Measurements from ENCODE around the gene XPO5.

The XPO5 gene

DNA sequence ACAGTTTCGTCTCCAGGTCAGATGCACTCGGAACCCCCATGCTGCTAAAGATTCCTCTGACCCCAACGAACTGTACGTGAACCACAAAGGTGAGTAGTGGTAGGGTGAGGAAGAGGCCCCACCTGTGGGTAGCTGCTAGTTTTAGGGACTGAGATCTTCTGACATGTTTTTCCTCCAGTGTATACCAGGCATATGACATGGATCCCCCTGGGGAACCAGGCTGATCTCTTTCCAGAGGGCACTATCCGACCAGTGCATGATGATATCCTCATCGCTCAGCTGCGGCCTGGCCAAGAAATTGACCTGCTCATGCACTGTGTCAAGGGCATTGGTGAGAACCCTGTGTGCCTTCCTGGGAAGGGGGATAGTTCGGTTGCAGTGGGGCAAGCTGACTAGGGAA, 55.7 kb downstream of the XPO5 start:
- Histone ChIP-seq H4K12ac (ENCODE audit: low read depth, low read length) (no peak overlapping the region), H3K27me3 (ENCODE audit: insufficient read depth, low read length) (no peaks in the 10 kb centered on the region), H3K4me2 (ENCODE audit: low read length) (no peak overlapping the region), H3K9ac (ENCODE audit: low read length) (no peak overlapping the region), H2BK120ac (ENCODE audit: insufficient read depth, low read length, poor library complexity) (no peak overlapping the region), H2BK5ac (ENCODE audit: low read depth, low read length, poor library complexity) (no peak overlapping the region), H3K14ac (ENCODE audit: low read length) (no peak overlapping the region), H3K4me1 (ENCODE audit: control insufficient read depth in 1 of 2, insufficient read depth in 2 of 2, low read length in 2 of 2) (peaks cover 13 to 18% of the 10 kb centered on the region in 2 experiments), H2AFZ (ENCODE audit: insufficient read depth, low read length, poor library complexity) (no peak overlapping the region), H3K79me2 (ENCODE audit: control insufficient read depth, insufficient read depth, low read length, poor library complexity) (peaks cover 14% of the 10 kb centered on the region), H3K18ac (ENCODE audit: low read length) (no peak overlapping the region), H3K4me3 (ENCODE audit: low read depth, low read length) (no peak overlapping the region), H3K36me3 (ENCODE audit: control insufficient read depth in 1 of 2, insufficient read depth in 2 of 2, low read length in 2 of 2) (peaks cover 50 to 61% of the 10 kb centered on the region in 2 experiments), H2BK12ac (ENCODE audit: low read length) (no peak overlapping the region), H3K9me3 (ENCODE audit: insufficient read depth, low read depth, low read length) (no peaks in the 10 kb centered on the region), H3K79me1 (ENCODE audit: low read length) (peaks cover 9% of the 10 kb centered on the region), H4K91ac (ENCODE audit: low read depth, low read length) (no peak overlapping the region), H2AK5ac (ENCODE audit: low read length) (no peak overlapping the region), H4K8ac (ENCODE audit: low read depth, low read length) (no peak overlapping the region), H3K23ac (ENCODE audit: low read length) (no peak overlapping the region), H3K27ac (ENCODE audit: low read depth, low read length) (no peak overlapping the region), H3K4ac (ENCODE audit: low read depth, low read length) (no peak overlapping the region)
- no peak for DNase-seq
- WGBS (ENCODE audit: extremely low coverage, insufficient coverage, insufficient read length): no CpG with 5 or more reads among the region's 8 CpGs

DNA sequence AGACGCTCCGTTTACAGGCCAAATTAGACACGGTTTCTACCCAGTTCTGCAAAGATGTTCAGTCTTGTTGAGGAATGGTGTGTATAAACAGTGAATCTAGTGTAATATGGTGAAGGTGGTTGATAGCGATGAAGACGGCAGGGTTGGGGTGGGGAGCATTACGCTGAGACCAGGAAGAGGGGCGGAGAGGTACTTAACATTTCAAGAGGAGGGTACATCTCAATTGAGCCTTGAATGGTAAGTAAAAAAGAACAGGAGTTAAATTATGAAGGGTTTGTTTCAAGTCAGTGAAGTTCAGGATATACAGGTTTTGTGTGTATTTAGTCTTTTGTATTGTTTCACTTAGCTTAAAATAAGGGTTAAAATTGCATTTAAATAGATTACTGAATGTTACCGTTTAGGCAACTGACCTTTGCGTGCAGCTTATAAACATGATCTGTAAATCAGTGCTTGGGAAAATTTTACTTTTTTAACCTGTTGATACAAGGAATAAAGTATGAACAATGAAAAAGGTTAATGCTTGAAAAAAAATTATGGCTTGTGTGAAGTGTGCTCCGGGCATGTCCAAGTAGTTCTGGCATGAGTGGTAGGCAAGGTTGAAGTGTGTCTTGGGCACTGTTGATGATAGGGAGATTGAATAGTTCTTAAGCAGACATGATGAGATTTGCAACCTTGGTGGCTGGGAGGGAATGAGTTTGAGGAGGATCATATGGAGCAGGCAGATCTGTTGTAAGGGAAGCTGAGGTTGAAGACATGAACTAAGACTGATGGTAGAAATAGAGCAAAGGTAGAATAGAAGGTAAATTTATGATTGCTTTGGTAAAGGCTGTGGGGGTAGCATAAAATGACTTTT, 58.1 kb downstream of the XPO5 start:
- Histone ChIP-seq H3K4me1 (ENCODE audit: control insufficient read depth in 1 of 2, insufficient read depth in 2 of 2, low read length in 2 of 2) (peaks cover 9 to 12% of the 10 kb centered on the region in 2 experiments), H2AK5ac (ENCODE audit: low read length) (no peak overlapping the region), H3K9ac (ENCODE audit: low read length) (peak overlapping the region; percentile 98), H4K91ac (ENCODE audit: low read depth, low read length) (peak overlapping the region; percentile 65), H3K4me3 (ENCODE audit: low read depth, low read length) (peak overlapping the region; percentile 94), H3K79me1 (ENCODE audit: low read length) (peaks cover 9% of the 10 kb centered on the region), H2AFZ (ENCODE audit: insufficient read depth, low read length, poor library complexity) (peak overlapping the region; percentile 99), H3K23ac (ENCODE audit: low read length) (no peak overlapping the region), H3K27me3 (ENCODE audit: insufficient read depth, low read length) (no peaks in the 10 kb centered on the region), H4K8ac (ENCODE audit: low read depth, low read length) (peak overlapping the region; percentile 97), H3K27ac (ENCODE audit: low read depth, low read length) (no peak overlapping the region), H2BK120ac (ENCODE audit: insufficient read depth, low read length, poor library complexity) (no peak overlapping the region), H3K9me3 (ENCODE audit: insufficient read depth, low read depth, low read length) (no peaks in the 10 kb centered on the region), H3K4me2 (ENCODE audit: low read length) (peak overlapping the region; percentile 82), H3K18ac (ENCODE audit: low read length) (peak overlapping the region; percentile 89), H3K4ac (ENCODE audit: low read depth, low read length) (peak overlapping the region; percentile 95), H2BK12ac (ENCODE audit: low read length) (no peak overlapping the region), H2BK5ac (ENCODE audit: low read depth, low read length, poor library complexity) (no peak overlapping the region), H3K14ac (ENCODE audit: low read length) (peak overlapping the region; percentile 96), H4K12ac (ENCODE audit: low read depth, low read length) (peak overlapping the region; percentile 96), H3K36me3 (ENCODE audit: control insufficient read depth in 1 of 2, insufficient read depth in 2 of 2, low read length in 2 of 2) (peaks cover 41 to 55% of the 10 kb centered on the region in 2 experiments), H3K79me2 (ENCODE audit: control insufficient read depth, insufficient read depth, low read length, poor library complexity) (peaks cover 14% of the 10 kb centered on the region)
- no peak for DNase-seq
- WGBS (ENCODE audit: extremely low coverage, insufficient coverage, insufficient read length): no CpG with 5 or more reads among the region's 10 CpGs

DNA sequence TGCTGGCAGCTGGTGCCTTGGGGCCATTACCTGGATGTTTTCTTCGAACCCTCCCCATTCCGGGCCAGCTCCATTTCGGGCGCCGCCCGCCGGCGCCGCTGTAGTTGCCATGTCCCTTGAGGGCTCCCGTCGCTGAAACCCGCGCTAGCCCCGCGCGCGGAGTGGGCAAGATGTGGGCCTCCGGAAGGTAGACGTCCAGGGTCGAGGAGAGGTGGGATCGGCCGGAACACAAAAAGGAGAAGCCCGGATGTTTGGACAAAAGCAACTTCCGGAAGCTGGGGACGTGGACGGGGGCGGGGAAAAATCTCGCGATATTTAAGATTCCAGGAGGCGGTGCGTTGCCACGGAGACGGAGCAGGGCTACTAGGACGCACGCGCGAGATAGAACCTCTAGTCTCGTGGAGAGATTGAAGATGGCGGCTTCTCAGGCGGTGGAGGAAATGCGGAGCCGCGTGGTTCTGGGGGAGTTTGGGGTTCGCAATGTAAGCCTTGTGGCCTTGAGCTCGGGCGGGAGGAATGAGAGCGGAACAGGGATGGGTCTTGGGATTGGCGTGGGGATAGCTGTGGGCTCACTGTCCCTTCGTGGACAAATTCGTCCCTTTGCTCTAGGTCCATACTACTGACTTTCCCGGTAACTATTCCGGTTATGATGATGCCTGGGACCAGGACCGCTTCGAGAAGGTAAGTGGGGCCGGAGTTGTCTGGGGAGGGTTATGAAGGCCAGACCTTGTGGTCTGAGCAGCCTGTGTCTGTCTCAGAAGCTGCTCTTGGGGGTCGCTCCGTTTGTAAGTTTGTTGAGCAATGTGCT, 58.9 kb downstream of the XPO5 start, which contains the start of the genes POLR1C and YIPF3:
Gene POLR1C (plus strand): TSS at position 393 of the 808 bp plus-strand sequence. CDS start 21 bp downstream, at position 414.
Gene YIPF3 (minus strand): TSS at position 230 of the 808 bp plus-strand sequence. CDS start 119 bp downstream, at position 111.
- Histone ChIP-seq H2BK5ac (ENCODE audit: low read depth, low read length, poor library complexity) (peak within 1 kb of the TSS; percentile 81), H3K4me1 (ENCODE audit: control insufficient read depth in 1 of 2, insufficient read depth in 2 of 2, low read length in 2 of 2) (peaks cover 9 to 12% of the 10 kb centered on the region in 2 experiments), H3K9me3 (ENCODE audit: insufficient read depth, low read depth, low read length) (no peaks in the 10 kb centered on the region), H3K23ac (ENCODE audit: low read length) (no peak within 1 kb of the TSS), H4K12ac (ENCODE audit: low read depth, low read length) (peak within 1 kb of the TSS; percentile 96), H2AK5ac (ENCODE audit: low read length) (peak within 1 kb of the TSS; percentile 94), H3K14ac (ENCODE audit: low read length) (peak within 1 kb of the TSS; percentile 96), H3K9ac (ENCODE audit: low read length) (peak within 1 kb of the TSS; percentile 99), H3K79me1 (ENCODE audit: low read length) (peaks cover 9% of the 10 kb centered on the region), H3K36me3 (ENCODE audit: control insufficient read depth in 1 of 2, insufficient read depth in 2 of 2, low read length in 2 of 2) (peaks cover 44 to 56% of the 10 kb centered on the region in 2 experiments), H2AFZ (ENCODE audit: insufficient read depth, low read length, poor library complexity) (peak within 1 kb of the TSS; percentile 99), H2BK120ac (ENCODE audit: insufficient read depth, low read length, poor library complexity) (peak within 1 kb of the TSS; percentile 96), H3K4me3 (ENCODE audit: low read depth, low read length) (peak within 1 kb of the TSS; percentile 94), H3K4me2 (ENCODE audit: low read length) (peak within 1 kb of the TSS; percentile 82), H3K27me3 (ENCODE audit: insufficient read depth, low read length) (no peaks in the 10 kb centered on the region), H3K18ac (ENCODE audit: low read length) (peak within 1 kb of the TSS; percentile 89), H3K79me2 (ENCODE audit: control insufficient read depth, insufficient read depth, low read length, poor library complexity) (peaks cover 14% of the 10 kb centered on the region), H3K4ac (ENCODE audit: low read depth, low read length) (peak within 1 kb of the TSS; percentile 95), H4K91ac (ENCODE audit: low read depth, low read length) (peak within 1 kb of the TSS; percentile 95), H3K27ac (ENCODE audit: low read depth, low read length) (peak within 1 kb of the TSS; percentile 81), H2BK12ac (ENCODE audit: low read length) (no peak within 1 kb of the TSS), H4K8ac (ENCODE audit: low read depth, low read length) (peak within 1 kb of the TSS; percentile 99)
- peak; percentile 98 to 100 for DNase-seq
- no CpG with 5 or more reads among the region's 57 CpGs for WGBS (ENCODE audit: extremely low coverage, insufficient coverage, insufficient read length)

DNA sequence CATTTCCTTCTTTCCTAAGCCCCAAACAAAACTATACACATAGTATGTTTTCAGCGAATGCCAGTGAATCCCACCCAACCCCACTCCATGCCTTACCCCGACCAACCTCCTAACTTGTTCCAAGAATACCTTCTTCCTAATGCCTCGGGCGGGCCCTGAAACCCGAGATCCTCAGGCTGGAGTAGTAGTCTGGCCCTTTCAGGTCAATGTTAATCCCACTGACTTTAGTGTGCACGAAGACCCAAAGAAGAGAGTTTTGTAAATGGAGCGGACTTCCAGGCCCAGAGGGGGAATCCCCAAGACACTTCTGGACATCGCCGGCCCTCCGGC, 59.5 kb downstream of the XPO5 start:
- Histone ChIP-seq H3K4ac (ENCODE audit: low read depth, low read length) (peak overlapping the region; percentile 87), H3K9me3 (ENCODE audit: insufficient read depth, low read depth, low read length) (no peaks in the 10 kb centered on the region), H3K18ac (ENCODE audit: low read length) (peak overlapping the region; percentile 85), H2BK5ac (ENCODE audit: low read depth, low read length, poor library complexity) (peak overlapping the region; percentile 81), H3K27ac (ENCODE audit: low read depth, low read length) (peak overlapping the region; percentile 81), H3K4me3 (ENCODE audit: low read depth, low read length) (peak overlapping the region; percentile 89), H3K23ac (ENCODE audit: low read length) (no peak overlapping the region), H4K8ac (ENCODE audit: low read depth, low read length) (peak overlapping the region; percentile 99), H3K4me1 (ENCODE audit: control insufficient read depth in 1 of 2, insufficient read depth in 2 of 2, low read length in 2 of 2) (peaks cover 9 to 12% of the 10 kb centered on the region in 2 experiments), H2BK12ac (ENCODE audit: low read length) (no peak overlapping the region), H3K14ac (ENCODE audit: low read length) (peak overlapping the region; percentile 80), H4K12ac (ENCODE audit: low read depth, low read length) (peak overlapping the region; percentile 65), H3K79me2 (ENCODE audit: control insufficient read depth, insufficient read depth, low read length, poor library complexity) (peaks cover 14% of the 10 kb centered on the region), H3K4me2 (ENCODE audit: low read length) (peak overlapping the region; percentile 72), H2BK120ac (ENCODE audit: insufficient read depth, low read length, poor library complexity) (peak overlapping the region; percentile 87), H3K79me1 (ENCODE audit: low read length) (peaks cover 9% of the 10 kb centered on the region), H3K9ac (ENCODE audit: low read length) (peak overlapping the region; percentile 99), H4K91ac (ENCODE audit: low read depth, low read length) (peak overlapping the region; percentile 95), H2AK5ac (ENCODE audit: low read length) (peak overlapping the region; percentile 62), H3K36me3 (ENCODE audit: control insufficient read depth in 1 of 2, insufficient read depth in 2 of 2, low read length in 2 of 2) (peaks cover 44 to 56% of the 10 kb centered on the region in 2 experiments), H2AFZ (ENCODE audit: insufficient read depth, low read length, poor library complexity) (peak overlapping the region; percentile 91), H3K27me3 (ENCODE audit: insufficient read depth, low read length) (no peaks in the 10 kb centered on the region)
- no CpG with 5 or more reads among the region's 10 CpGs for WGBS (ENCODE audit: extremely low coverage, insufficient coverage, insufficient read length)
- no peak for DNase-seq

Measured in trophoblast cell (in vitro differentiated cells and primary cell).